ENCODE data around the gene PDLIM7.
A peak's percentile ranks its signal among the peaks of the same experiment; 100 is the strongest.

PDLIM7 gene

GRCh38 chr5:177475563-177476427, 21.6 kb downstream of the PDLIM7 start:
- no peak for DNase-seq (ENCODE audit: low read depth in 2 of 3, low spot score in 1 of 3)

DNA sequence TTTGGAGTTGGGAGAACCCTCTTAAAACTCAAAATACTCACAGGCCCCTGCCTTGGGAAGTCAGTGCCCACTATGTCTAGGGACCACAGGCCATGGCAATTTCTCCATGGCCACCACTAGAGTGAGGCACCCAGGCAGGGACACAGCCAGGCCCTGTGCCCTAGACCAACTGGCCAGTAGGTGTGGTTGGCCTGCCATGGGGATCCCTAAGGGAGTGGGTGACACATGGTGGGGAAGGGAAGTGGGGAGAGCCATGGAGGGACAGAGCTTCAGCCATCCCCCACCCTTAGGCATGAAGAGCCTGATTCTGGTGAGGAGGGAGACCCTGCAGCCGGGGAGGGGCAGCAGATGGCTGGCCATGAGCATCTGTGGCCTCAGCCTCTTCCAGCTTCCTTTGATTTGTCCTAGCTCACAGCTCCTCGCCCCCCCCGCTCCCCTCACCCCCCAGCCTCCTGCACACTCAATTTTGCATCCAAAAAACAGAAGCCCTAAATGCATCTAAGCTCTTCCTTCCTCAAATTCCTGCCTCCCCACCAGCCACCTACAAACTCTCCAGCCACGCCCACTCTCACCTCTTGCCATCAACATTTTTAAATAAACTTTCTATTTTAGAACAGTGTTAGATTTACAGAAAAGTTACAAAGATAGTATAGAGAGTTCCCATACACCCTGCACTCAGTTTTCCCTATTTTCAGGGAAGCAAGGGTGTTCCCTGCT, 22.4 kb downstream of the PDLIM7 start:
- no peak for DNase-seq (ENCODE audit: low read depth in 2 of 3, low spot score in 1 of 3)

DNA sequence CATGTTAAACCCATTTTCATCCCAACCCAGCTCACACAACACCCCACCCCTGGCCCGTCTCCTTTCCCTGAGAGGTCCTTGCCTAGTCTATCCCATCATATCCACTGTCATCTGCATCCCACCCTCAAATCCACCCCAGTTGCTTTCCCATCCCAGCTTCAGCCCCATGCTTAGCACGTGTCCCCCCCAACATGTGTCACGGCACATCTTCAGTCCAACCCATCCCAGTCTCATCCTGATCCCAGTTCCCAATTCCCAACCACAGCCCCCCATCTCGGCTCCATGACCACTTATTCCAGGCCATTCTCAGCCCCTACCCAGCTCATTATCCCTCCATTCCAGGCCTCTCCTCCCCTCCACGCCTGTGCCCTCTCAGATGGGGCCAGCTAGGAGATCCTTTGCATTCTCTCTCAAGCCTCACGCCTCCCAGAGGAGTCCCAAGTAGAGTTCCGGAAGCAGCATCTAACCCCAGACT, 23.4 kb downstream of the PDLIM7 start:
- DNase-seq (ENCODE audit: low read depth in 2 of 3, low spot score in 1 of 3), result no peak

- no peak for DNase-seq (ENCODE audit: low read depth in 2 of 3, low spot score in 1 of 3)
Observed at GRCh38 chr5:177473443-177474001, 23.9 kb downstream of the PDLIM7 start, which contains the start of gene DBN1. TSS of gene DBN1 (minus strand) at chr5:177473634. CDS start at chr5:177473521, 113 bp downstream.

- DNase-seq (ENCODE audit: low read depth in 2 of 3, low spot score in 1 of 3), result peak in 1 of 3 donors; percentile 37
Observed at GRCh38 chr5:177472460-177473442, 24.7 kb downstream of the PDLIM7 start.

DNA sequence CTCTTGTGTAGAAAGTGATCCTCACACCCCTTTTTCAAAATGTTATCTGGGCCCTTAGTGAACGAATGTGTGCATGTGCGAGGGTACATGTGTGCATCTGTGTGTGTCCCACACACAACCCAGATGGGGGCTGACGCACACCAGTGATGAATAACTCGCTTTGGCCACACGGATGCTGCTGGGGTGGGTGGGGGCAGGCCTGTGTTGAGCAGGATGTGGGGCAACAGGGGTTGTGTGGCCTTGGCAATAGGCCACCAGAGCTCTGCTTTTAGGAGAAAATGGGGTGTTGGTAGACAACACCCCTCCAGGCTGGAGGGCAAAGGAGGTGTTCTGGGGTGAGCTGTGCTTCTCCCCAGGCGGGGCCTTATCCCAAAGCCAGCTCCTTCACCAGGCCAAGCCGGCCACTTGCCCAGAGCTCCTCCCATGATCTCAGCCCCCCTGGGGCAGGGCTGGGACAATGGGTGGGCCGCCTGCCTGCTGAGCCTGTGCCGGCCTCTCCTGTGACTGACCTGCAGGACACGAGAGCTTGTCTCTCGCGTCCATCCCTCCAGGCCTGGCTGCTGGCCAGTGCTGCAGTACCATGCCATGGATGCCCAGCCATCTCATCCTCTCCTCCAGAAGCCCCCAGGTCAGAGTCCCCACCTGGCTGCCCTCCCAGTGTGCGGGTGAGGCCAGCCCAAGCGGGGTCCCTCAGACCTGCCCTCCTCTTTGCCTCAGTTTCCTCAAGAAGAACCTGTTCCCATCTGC, 25.6 kb downstream of the PDLIM7 start:
- no peak for DNase-seq (ENCODE audit: low read depth in 2 of 3, low spot score in 1 of 3)

DNA sequence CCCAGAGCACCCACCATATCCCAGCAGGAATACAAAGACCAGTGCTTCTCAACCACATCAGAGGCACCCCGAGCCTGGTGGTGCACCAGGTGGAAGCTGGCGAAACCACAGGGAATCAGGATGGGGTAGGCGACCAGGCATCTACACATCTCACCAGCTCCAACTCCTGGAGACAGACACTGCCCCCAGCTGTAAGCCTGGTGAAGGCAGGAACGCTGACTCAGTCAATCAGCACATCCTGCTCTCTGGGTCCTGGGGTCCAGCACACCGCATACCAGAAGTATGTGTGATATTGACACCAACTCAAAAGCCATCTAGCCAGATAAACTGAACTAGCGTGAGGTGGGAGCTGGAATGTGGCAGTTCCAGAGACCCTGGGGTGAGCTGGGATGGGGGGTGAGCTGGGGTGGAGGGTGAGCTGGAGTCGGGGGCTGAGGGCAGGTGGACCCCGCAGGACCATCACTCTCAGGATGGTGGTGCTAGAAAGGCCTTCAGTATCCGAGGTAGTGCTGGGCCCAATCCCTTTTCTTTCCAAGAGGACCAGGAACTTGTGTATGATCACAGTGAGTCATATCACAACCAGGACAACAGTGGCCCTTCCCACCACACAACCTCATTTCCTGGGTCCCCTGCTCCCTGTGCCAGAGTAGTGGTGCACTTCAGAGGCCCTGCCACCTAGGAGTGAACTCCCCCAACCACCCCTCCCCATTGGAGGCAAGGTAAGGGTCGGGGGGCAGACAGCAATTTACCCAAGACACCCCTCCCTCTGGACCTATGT, 26.5 kb downstream of the PDLIM7 start:
- no peak for DNase-seq (ENCODE audit: low read depth in 2 of 3, low spot score in 1 of 3)

DNA sequence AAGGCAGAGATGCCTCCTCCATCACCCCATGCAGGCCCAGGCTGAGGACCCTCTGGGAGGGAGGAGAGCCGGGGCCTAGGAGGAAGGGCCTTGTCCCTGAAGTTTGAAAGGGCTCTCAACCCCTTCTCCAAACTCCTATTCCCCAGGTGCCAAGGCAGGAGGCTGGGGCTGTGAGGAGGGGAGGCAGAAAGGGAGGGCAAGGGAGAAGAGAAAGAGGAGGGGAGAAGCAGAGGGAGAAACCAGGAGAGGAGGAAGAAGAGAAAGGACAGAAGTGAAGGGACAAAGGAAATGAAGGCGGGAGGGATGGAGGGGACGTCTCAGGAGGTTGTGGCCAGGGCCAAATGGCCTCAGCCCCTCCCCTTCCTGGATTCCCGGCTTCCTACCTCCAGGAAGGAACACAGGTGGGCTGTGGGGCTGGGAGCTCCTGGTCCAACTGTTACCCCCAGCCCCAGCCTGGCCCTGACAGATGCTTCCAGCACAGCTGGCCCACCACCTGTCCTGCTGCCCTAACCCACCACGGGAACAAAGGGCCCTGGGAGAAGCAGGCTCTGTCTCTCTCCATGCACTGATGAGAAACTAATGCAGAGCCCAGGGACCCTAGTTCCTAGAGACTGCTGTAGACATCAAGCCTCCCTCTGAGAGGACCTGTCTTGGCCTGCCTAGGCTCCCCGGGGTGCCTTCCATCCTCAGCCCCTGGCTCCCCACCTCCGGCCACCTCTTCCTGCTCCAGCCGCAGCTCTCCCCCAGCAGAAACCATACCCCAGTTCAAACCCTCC, 27.5 kb downstream of the PDLIM7 start:
- no peak for DNase-seq (ENCODE audit: low read depth in 2 of 3, low spot score in 1 of 3)

DNA sequence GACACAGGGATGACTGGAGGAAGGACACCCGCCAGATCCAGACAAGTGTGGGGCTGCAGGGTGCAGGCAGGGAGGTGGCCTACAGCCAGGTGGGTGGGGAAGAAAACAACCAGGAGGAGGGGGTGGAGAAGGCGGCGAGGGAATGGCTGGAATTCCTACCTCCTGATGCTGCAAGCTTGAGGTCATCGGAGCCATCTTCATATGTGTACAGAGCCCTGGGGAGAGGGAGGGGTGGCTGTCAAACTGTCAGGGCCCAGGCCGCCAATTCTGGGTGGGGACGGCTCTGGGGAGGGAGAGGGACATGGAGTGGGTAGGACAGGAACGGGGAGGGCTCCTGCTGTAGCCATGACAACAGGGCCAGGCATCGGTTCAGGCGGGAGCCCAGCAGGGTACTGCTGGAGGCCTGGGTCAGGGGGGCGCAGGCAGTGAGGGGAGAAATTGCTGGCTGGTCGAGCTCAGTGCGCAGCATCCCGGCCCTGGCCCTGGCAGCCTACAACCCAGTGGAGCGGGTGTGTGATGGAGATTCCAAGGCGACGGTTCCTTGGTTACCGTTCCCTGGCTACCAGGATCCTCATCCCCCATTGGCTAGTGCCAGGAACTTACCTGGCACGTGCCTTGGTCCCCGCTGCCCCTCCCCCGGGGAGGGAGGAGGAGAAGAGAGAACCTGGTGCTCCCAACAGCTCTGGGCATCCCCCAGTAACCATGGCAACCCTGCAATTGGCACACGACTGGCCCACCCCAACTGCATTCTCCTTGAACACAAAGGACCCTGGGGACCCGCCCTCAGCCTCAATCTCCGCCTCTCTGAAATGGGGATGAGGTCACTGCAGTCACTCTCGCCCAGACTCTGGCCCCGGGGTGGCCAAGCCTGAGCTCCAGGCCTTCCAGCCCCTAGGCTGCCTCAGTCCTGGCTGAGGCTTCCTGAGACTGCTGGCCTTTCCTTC, 28.4 kb downstream of the PDLIM7 start:
- DNase-seq (ENCODE audit: low read depth in 2 of 3, low spot score in 1 of 3), result no peak

DNA sequence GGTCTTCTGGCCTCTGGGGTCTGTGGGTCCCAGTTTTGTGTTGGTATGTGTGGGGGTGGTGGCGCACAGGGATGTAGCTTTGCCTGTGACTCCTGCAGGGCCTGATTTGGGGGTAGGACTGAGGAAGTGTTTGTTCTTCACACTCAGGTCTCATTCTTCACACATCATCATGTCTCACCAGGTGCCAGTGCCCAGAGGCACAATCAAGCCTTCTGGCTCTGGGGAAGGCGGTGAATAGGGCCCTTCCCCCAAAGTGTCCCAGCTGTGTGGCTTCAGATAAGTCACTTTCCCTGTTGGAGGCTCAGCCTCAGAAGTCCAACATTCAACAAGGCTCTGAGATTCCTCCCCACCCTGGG, 29.1 kb downstream of the PDLIM7 start:
- no peak for DNase-seq (ENCODE audit: low read depth in 2 of 3, low spot score in 1 of 3)

- no peak for DNase-seq (ENCODE audit: low read depth in 2 of 3, low spot score in 1 of 3)
Observed at GRCh38 chr5:177467436-177467835, 30.0 kb downstream of the PDLIM7 start.

DNA sequence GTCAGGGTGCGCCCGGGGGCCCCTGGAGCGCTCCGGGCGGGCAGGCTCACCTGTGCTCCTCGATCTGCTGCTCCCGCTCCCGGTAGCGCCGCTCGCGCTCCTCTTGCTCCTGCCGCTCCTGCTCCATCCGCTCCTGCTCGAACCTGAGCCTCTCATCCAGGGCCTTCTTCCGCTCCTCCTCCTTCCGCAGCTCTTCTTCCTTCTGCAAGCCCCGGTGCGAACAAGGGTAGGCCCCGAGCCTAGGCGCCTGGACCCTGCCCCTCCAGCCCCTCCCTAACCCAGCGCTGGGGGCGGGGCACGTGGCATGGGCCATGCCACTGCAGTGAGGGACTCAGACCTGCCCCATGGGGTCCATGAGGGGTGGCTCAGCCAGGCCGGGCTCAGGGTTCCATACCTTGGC, 30.5 kb downstream of the PDLIM7 start:
- no peak for DNase-seq (ENCODE audit: low read depth in 2 of 3, low spot score in 1 of 3)

- no peak for DNase-seq (ENCODE audit: low read depth in 2 of 3, low spot score in 1 of 3)
Observed at GRCh38 chr5:177465044-177465443, 32.4 kb downstream of the PDLIM7 start.

- no peak for DNase-seq (ENCODE audit: low read depth in 2 of 3, low spot score in 1 of 3)
Observed at GRCh38 chr5:177462021-177462670, 35.3 kb downstream of the PDLIM7 start.

GRCh38 chr5:177459819-177460628, 37.4 kb downstream of the PDLIM7 start:
- DNase-seq (ENCODE audit: low read depth in 2 of 3, low spot score in 1 of 3), result no peak

DNA sequence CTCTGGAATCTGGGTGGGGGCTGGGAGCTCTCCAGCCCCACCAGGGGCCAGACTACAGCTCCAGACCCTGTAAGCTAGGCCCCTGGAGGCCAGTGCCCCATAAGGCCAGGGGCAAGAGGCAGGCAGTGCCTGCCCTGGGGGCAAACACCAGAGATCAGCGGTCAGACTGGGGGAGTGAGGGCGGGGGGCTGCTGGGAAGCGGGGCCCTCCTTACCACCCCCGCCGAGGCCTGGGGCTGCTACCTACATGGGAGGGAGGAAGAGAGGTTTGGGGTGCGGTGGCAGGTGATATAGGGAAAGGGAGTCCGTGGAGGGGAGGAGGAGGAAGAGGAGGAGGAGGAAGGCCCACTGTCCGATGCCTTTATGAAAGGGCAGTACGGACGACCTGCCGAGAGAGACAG, 38.0 kb downstream of the PDLIM7 start:
- no peak for DNase-seq (ENCODE audit: low read depth in 2 of 3, low spot score in 1 of 3)
